COLO668 (cell line): Measurements from ENCODE around the gene CYGB.

Source experiments
- DNase-seq: peaks from one replicate; lab custom pipeline; 2025; ENCODE audit not compliant: unreplicated experiment; lab: John Stamatoyannopoulos, UW

CYGB gene

DNA sequence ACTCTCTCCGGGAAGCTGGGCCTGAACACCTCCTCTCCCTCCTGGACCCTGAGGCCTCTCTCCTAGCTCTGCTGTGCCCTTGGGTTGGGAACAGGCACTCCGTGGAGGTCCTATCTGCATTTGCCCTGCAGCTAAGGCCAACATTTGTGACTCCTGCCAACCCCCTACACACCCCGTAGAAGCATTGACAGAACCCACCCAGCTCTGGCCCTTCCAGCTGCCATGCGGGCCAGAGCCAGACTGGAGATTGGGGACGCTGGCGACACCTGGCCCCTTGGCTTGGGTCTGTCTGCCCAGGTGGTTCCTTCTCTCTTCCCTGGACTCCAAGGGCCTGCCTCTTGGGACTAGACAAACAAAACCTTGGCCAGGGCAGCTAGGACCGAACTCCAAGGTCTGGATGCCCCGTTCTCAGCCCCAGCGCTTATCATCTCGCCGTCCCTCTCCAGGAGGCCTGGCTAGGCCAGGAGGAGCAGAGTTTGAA, 35.6 kb downstream of the CYGB start:
- DNase-seq = no peak

DNA sequence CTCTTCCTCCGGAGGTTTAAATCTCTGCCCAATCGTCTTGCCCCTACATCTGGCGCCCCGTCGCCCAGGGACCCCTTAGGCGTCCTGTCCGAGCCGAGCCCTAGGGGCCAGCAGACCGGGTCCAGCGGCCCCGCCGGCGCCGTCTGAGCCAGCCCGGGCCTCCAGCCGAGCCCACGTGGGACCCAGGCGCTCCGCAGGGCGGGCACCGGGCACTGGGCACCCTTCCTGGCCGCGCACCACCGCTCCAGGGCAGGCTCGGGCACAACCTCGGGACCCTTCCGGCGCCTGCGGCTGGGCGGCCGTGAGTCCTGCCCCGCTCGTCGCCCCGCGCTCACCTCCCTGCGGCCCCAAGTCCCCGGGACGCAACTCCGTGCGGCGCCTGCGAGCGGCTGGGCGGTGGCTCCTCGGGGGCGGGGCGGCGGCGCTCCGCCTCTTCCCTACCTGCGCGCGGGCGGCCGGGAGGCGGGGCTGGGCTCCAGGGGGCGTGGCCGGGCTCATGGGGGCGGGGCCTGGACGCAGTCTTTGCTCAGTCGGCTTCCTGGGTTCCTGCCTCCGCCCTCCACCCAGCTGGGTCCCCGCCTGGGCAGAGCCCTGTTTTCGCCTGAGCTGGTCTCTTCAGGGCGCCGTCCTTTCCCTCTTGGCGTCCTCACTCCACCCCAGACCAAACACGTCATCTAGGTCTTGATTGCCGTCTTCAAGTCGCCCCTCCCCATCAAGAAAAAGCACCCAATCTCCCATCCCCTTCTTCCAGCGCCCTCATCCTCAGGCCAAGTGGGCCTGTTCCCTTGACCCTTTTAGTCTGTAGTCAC, 36.3 kb downstream of the CYGB start, which contains the start of gene RHBDF2:
Gene RHBDF2, minus strand, starts transcription at position 406 of the 809 bp plus-strand sequence. CDS start 19,899 bp downstream, outside the sequence.
- peak; percentile 78 for DNase-seq

DNA sequence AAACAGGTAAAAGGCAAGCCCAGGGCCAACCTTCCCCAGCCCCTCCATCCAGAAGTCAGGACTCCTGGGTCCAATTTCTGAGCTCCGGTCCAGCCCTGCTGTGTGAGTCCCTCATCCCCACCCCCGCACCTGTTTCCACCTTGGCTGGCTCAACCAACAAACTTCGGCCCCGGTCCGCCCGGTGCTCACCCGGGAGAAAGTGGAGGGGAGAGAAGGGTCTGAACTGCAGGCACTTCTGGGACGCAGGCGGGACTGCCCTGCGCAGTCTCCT, 36.8 kb downstream of the CYGB start:
- DNase-seq = no peak

DNA sequence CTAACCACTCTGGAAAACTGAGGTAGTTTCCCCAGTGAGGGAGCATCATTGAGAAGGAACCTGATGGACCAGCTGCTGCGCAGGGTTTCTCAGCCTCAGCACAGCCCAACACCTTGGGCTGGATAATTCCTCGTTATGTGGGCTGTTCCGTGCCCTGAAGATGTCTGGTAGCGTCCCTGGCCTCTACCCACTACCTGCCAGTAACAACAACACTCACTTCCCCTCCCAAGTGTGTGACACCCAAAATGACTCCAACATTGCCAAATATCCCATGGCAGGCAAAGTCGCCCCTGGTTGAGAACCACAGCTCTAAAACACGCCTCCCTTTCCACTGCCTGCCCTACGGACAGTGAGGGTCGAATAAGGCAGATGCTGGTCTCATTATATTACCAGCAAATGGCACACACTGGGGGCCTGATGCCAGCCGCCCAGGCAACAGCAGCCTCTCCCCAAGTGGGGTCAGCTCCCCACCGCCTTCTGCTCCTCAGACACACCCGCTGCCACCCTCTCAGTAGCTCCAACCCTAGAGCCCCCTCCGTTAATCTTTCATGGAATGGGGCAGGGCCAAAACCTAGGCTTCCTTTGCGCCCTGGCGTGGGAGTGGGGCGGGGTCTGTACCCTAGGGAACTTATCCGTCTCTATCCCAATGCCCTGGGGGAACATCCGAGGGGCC, 37.3 kb downstream of the CYGB start:
- DNase-seq = no peak

DNA sequence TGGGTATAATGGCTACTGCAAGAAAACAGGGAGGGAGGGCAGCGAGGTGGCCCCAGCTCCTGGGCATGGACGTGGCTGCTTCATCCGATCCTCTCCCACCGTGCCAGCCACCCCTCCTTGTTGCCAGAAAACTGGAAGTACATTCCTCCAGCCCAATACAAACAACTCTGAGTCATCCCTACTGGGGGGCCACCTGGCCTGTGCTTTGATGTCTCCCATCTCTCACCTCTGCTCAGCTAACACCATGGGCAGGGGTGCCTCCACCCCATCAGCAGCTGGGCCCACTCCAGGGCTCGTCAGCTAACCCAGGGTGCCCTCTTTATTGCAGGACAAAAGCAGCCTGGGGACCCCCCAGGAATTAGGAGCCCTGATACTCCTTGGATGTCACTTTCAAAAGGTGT, 38.2 kb downstream of the CYGB start:
- DNase-seq = peak; percentile 36

DNA sequence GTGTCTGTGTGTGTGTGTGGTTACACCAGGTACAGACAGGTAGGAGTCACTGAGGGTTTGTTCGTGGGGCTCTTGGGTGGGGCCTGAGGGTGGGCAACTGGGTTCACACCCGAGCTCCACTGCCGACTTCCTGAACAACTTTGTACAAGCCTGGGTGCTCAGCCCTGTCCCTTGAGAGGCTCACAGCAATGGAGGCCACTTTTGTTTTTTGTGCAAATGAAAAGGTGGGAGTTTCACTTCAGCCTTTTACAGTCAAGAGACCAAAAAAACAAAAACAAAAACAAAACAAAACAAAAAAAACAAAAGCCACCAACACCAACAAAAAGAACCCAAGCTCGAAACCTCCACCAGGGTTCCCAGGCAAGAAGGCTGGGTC, 38.6 kb downstream of the CYGB start:
- no peak for DNase-seq

DNA sequence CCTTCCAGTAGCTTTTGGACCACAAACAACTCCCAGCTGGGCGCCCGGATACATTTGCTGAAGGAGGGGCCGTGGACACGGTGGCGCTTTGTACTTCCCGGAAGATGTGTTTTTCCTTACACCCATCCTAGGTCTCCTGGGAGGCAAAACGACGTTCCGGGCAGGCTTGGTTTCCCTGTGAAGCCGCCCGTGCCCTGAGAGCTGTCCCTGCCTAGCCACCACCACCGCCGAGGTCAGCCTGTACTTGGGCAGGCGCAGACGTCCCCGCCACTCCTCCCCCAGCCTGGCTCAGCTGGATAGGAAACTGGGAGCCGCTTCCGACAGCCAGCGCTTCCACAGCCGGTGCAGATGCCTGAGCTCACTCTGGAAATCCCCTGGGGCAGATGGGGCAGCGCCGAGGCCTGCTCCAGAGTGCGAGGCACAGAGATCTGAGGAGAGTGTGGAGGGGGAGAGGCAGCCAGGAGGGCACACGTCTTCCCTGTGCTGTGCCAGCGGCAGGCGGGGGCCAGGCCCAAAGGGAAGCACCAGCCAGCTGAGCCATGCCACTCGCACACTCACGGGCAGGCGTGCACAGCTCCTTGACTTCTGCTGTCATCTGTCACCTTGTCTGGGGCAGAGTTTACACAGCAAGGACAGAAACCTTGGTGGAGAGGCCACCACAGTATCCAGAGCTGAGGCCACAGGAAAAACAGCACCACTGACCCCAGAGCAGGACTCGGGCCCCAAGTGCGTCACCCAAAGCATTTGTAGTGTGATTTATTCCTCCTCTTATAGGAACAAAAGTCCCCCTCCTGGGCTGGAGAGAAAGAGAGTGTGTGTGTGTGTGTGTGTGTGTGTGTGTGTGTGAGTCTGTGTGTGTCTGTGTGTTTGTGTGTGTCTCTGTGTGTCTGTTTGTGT, 39.3 kb downstream of the CYGB start:
- DNase-seq = peak; percentile 82

DNA sequence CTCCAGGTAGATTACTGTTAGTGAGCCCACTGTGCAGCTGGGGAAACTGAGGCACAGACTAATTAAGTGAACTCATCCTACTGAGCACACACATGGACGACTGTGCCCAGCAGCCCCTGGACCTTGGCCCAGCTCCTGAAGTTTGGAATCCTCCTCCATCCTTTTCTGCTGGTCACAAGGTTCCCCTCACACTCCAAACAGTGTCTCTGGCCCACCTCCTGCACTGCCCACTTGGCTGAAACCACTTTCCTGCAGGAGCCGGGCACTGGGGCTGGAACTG, 39.9 kb downstream of the CYGB start:
- no peak for DNase-seq

DNA sequence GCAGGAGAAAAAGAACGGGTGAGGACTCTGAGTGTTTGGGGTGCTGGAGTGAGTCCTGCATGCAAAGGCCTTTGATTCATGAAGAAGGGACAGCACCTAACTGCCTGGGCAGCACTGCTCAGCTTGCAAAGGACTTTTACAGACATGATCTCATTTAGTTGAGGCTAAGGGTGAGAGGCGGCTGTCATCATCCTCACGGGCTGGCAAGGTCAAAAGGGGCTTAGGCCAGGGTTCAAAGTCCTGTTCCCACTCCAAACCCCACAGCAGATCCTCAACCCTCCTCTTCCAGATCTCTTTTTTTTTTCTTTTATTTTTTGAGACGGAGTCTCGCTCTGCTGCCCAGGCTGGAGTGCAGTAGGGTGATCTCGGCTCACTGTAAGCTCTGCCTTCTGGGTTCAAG, 41.0 kb downstream of the CYGB start:
- no peak for DNase-seq

DNA sequence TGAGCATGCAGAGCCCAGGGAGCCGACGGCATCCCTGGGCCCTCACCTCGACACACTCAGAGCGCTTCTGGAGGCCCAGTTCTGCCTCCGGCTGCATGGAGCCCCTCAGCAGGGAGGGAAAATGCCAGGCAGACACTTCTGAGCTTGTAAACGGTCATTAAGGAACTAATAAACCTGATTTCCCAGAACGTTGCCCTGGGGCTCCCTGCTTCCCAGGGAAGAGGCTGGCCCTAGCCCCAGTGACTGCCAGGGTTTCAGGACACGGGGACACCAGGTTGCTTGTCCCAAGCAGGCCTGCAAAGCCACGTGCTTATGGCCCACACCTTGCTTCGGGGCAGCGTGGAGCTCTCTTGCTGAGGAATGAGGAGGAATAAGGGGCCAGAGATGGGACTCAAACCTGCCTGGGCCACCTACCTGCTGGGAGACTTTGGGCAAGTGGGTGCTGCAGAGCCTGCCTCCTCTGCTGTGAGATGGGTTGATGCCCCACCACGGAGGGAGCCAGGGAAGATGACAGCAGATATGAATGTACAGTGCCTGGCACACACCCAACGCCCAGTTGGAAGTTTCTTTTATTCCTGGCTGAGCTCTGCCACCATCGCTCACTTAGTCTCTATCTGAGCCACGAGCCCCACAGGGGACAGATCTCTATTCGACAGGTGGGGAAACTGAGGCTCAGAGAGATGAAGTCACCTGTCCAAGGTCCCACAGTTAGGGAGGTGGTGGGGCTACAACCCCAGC, 41.7 kb downstream of the CYGB start:
- no peak for DNase-seq

DNA sequence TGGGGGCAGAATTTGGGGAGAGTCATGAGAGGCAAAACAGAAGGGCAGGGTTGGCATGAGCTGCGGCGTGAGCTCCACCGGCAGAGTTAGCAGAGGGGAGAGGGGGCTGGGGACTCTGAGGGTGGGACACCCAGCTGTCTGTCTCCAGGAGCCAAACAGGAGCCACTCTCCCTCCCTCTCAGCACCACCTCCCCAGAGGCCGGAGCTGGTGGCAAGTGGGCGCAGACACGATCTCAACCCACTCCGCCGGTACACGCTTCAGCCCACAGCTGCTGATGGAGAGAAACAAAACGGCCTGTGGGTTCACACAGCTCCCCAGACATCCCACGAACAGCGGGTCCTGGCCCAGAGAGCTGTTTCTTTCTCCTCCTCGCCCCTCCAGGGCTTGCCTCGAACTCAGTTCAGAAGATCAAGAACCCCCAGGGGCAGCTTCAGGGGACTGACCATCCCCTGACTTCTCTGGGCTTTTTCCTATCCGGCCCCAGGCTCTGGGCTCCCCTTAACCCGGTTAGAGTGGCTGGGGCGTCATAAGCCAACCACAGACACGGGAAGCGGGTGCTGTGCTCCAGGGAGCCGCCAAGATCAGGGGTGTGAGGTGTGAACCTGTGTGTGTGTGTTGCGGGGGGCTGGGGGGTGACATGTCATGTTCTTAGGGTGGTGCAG, 43.9 kb downstream of the CYGB start:
- no peak for DNase-seq

DNA sequence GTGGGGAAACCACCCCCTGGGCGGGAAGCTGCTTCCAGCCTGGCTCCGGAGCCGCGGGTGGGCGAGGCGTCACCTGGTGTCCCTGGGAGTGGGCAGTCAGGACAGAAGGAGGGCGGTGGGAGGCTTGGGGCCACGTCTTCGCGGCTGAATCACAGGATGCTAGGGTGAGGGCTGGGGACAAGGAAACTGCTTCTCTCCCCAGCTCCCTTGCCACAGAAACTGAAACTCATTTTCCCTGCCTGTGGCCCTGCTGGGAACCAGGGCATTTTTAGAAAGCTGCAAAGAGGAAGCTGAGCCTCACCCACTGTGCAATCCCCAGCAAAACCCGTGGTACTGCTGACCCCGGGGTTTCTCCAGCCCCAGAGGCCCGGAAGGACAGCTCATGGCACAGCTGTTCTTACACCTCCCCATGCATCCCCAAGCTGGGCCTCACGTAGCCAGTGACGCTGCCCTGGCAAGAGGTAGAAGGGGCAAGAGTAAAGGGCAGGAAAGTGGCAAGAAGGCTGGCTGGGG, 44.5 kb downstream of the CYGB start:
- DNase-seq = peak; percentile 38

DNA sequence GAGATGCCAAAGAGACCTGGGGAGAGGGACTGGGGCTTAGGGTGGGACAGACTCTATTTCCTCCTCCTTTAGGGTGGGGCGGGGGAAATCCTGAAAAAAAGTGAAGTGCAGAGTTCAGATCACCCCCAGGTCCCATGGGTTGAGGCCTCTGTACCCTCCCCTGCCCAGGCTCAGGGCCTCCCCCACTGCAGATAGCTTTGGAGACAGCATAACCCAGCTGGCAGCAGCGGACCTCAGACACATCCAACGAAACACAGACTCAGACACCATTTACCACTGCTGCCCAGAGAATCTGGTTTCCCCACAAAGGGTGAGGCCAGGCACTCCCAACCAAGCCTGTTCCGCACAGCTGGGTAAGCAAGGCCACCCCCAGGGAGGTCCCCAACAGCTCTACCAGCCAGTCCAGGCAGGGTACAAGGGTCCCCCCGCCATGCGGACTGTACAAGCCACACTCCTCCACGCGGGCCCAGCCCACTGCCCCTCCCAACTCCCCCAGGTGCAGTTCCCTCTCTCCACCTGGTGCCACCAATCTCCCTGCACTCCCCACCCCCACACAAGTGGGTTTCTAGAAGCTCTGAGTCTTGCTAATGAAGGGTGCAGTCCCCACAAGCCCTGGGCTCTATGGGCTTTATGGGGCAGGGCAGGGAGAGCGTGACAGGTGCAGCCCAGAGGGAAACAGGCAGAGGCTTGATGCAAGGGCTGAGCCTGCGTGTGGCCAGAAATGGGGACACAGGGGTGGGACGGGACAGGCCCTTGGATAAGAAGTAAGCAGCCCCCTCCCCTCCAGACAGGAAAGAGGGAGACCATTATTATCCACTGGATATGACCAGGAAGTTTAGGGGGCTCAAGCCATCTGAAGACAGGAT, 45.2 kb downstream of the CYGB start:
- DNase-seq = peak; percentile 50

DNA sequence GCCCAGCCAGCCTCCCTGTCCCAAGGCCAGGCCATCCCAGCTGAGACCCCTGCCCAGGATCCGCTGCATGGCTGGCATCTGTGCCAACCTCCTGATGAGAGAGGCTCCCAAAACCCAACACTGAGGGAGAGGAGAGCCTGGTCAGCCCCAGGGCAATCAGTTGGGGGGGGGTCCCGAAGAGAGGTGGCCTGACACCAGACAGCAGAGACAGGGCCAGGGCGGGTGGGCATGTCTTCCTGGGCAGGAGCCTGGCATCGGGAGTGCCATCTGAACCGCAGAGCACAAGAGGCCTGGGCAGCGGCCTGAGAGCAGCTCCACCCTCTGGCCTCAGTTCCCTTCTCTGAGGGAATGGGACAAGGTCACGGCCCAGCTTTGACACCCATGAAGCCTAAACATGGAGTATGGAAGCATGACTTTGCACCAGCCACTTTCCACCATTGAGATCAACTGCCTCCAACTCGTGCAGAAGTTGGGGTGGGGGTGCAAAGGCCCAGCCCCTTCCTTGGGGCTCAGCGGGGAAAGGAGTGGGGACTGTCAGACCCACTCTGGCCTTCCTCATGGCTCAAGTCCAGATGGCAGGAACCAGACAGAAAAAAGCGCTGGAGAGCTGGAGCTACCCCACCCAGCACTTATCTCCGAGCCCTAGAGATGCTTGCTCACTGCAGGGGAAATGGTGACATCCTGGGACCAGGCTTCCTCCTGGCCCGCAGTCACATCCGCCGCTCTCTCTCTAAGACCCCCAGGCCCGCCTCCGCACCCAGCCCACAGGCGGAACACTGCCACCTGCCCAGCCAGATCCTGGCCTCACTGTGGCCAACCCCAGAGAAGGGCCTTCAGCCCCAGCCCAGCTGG, 46.0 kb downstream of the CYGB start:
- DNase-seq = no peak

DNA sequence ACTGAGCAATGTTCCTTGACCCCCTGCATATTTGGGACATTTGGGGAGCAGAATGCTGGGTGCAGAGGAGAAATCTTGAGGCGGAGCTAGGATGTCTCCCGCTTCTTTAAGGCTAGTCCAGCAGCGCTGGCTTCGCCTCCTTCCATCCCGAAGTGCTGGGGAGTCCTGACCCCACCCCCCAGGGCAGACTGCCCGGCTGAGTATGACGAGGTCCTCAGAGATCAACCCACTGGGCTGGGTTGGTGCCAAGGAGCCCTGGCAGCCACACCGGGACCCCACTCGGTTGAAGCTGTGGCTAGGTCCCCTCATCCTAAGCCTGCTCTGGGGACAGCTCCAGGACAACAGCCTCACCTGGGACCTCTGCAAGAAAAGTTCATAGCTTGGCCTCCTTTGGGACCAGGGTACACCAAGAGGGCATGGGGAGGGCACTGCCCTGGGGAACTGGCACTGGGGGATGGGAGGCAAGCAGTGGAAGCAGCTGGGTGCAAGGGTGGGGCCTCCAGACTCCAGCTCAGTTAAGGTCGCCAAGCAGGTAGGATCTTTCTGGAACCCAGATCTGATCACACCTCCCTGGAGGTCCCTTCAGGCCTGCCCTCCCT, 47.3 kb downstream of the CYGB start:
- DNase-seq = no peak

DNA sequence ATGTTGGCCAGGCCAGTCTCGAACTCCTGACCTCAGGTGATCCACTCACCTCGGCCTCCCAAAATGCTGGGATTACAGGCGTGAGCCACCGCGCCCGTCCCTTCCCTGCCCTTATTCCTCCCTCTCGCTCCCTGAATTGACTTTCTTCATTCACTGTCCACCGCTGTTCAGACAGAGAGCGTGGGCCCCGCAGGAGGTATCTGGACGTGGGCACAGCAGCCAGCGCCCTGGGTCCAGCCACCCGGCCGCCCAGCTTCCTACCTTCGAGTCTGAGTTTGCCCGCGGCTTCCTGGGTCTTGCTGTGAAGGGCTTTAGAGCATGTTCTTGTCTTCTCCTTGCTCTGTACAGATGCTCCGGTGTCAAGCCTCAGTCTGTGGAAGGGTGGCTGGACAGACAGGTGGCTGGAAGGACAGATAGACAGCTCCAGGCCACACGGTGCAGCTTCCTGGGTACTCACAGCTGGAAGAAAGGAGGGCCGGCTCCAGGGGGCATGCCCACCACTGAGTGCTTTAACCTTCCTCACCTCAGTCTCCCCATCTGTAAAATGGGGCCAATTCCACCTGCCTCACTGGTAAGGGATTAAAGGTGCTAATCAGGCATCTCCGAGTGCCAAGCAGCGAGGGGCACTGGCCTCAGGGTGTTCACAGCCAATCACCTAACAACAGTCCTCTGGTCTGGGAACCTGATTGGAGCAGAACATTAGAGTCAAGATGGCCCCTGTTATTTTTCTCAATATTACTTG, 49.9 kb downstream of the CYGB start:
- no peak for DNase-seq

DNA sequence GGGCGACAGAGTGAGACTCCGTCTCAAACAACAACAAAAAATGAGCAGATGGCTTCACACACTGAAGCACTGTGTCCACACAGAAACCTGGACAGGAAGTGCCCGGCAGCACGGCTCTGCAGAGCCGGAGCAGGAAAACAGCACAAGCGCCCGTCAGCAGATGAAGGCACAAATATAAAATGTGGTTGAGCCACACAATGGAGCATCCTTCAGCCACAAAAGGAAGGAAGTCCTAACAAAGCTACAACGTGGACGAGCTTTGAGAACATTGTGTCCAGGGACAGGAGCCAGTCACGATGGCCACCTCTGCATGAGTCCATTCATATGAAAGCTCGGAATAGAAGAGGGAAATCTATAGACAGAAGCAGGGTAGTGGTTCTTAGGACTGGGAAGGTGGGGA, 51.9 kb downstream of the CYGB start:
- peak; percentile 30 for DNase-seq
